GM19397 (cell line): ENCODE results near the gene SLC39A11.
"Not testable (repeated sequence)": the region's sequence is repeated elsewhere in the genome, so short reads cannot be mapped to it uniquely, and the experiment has no call there.

Experiments
- ATAC-seq: cut with Tn5 transposase; IDR thresholded peaks from one replicate; pipeline ENCODE4 v1.9.1; 2021; ENCODE audit warnings: mild to moderate bottlenecking, moderate library complexity; ENCODE audit not compliant: unreplicated experiment

The SLC39A11 gene

DNA sequence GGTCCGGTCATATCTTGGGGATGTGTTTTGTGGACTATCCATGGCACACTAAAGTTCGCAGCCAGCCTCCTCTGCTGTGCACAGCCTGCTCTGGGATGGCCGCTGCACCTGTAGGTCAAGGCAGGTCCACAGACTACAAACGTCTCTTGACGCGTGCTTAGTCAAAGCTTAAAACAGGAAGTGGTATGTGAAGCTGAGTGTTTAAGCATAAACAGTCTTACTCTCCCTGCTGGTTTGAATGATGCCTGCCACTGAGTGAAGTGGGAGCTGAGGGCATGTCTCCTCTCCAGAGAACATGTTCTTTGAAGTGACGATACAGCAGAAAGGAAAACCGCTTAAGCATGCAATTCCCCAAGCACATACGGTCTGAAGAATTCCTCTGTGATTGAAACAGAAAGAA, 365.6 kb downstream of the SLC39A11 start:
- peak; percentile 94 for ATAC-seq

DNA sequence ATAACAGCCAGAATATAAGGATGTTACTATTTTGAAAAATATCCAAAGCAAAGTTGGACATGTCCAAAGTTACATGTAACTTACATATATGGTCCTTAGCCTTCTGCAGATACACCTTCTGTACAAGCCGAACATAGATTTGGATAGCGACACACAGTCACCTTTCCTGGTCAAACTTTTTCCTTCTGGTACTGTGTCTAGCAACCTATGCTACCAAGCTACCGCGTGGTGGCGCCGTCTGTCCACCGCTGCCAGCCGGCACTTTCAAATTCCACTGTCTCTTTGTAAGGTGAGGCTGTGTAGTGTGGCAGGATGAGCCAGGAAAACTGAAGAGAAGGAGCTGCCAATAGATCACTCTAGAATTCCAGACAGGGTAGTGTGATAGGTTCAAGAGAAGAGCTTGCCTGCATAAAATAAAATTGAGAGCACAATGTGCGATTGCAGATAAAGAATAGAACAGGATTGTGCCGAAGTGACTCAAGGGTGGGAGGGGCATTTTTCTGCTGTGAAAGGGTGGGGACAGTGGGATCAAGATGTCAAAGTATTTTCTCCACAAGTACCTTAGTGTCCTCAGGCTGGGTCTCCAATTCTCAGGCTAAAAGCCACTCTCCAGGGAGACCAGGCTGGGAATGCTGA, 366.9 kb downstream of the SLC39A11 start:
- ATAC-seq: no peak

DNA sequence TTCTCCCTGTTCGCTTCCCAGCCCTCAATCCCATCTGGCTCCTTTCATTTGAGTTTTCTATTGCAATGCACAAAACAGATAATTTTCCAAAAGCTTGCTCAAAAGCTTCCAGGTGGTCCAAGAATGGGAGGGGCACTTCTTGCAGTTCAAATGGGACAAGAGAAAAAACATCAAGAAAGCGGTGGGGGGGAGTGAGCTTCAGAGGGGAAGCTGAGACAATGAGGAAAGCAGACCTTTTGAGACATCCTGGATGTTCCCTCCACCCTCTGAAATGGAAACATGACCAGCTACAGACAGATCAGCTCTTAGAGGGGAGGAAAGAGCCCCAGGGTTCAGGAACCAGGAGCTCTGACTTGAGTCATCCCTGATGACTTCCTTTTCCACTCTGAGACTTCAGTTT, 368.2 kb downstream of the SLC39A11 start:
- ATAC-seq: no peak

DNA sequence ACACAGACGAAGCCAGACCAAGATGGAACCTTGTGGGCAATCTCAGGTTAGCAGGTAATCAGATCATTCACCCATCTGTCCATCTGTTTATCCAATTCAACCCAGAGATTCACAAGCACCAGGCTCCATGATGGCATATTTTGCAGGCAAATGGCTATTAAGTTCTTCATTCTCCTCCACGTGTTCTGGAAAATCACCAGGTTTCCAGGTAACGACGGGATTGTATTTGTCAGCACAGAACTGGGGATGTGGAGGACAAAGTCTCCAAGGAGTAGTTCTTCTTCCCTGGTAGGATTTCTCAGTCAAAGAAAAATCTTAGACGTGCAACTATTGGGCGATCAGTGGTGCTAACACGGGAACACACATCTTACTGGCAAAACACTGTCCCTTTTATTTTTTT, 368.8 kb downstream of the SLC39A11 start:
- ATAC-seq: no peak

DNA sequence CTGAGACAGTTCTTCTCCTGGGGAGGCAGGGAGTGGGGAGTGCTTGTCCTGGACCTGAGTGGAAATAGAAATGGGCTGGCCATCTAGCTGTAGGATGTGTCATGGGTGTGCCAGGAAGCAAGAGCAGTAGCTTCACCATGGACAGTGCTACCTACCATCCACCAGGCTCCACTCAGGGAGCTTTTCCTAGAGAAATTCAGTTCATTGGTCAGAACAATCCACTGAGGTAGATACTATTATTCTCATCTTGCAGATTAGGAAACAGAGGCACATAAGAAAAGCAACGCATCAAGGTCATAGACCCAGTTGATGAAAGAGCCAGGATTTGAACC, 372.0 kb downstream of the SLC39A11 start:
- no peak for ATAC-seq

DNA sequence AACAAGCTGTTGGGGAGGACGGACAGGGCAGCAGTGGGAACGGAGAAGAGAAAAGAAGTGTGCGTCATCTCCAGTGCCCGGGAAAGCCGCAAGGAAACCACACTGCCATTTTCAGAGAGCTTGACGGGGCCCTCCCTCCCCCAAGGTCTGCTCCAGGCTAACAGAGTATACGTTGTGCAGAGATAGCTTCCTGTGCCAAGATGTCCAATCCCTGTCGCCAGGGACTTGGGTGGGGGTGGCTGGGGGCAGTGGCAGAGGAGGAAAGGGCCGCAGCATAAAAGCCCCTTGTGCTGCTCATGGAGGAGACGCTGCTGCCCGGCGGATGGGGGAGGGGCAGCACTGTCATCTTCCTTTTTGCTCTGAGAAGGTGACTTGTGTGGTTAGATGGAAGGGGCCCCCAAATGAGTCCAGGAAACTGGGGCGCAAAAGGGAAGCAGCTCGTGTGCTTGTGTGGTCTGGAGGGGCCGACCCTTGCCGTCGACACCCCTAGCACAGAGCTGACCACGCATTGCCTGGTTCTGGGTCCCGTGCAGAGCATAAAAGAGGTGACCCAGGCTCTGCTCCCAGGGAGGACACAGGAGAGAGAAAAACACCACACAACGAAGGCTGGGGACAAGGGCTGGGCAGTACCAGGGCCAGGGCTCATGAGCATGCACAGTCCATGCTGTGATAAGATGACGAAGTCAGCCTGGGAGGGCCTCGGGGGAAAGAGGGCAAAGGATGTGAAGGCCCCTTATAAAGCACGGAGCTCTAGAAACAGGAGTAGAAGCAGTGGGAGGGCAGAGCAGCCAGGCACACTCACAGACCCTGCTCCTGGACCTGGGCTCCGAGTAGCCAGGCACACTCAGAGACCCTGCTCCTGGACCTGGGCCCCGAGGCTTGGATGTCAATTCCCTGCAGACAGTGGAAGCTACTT, 372.7 kb downstream of the SLC39A11 start:
- ATAC-seq: no peak

DNA sequence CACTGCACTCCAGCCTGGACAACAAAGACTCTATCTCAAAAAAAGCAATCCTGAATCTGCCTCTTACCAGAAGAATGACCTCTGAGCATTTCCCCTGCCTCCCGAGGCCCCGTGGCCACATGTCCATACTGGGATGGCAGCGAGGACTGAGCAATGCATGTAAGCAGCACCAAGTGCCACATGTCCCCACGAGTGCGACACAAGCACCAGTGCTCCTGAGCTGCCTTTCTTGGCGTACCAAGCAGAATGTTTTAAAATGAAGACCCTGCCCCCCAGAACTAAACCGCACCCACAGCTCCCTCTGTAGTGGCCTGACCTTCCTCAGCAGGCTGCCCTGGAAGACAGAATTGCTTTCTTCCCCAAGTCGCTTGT, 373.3 kb downstream of the SLC39A11 start:
- ATAC-seq: no peak

DNA sequence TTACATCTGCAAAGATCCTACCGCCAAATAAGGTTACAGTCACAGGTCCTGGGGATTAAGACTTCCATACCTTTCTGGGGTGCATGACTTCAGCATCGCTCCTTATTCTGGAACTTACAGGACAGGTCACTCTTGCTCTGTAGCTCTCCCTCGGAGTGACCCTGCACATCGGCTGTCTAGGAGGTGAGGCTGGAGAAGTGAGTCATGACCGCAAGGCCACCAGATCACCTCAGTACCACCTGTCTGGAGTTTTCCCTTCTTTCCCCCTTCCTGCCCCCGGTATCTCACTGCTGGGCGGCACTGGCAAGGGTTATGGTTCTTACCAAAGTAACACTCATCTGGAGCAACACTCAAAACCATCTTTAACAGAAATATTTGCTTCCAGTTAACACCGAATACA, 374.8 kb downstream of the SLC39A11 start:
- ATAC-seq: no peak

DNA sequence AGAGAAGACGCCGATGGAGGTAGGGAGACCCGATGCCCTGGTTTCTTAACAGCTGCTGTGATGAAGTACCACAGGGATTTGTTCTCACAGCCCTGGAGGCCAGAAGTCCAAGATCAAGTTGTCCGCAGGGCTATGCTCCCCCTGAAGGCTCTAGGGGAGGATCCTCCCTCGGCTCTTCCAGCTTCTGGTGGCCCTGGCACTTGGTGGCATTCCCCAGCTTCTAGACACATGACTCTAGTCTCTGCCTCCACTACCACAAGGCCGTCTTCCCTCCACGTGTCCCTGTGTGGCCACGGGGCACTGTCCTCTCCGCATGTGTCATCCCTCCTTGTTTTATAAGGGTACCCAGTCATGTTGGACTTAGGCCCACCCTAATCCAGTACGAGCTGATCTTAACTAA, 375.2 kb downstream of the SLC39A11 start:
- no peak for ATAC-seq

DNA sequence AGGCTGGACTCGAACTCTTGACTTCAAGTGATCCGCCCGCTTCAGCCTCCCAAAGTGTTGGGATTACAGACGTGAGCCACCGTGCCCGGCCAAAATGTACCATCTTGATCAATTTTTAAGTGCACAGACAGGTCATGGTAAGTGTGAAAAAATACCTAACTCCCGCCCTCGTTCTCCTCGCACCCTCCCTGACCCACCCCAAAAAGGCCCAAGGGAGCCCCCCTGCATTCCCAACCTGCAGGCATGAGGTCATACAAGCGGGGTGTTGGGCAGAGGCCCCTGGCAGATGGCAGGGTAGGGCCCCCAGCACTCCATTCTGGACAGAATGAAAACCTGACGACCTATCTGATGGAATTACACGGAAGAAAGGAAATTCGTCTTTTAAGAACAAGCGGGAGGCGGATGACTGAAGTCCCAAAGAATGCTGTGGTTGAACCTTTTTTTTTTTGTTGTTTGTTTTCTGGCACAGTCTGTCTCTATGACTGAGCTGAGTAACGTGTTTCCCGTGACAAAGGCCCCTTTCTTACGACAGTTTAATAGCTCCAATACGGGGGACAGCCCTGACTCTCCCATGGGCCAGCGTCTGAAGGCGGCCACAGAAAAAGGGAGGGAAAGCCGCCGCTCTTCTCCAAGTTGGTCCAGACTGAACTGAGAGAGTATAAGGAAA, 376.4 kb downstream of the SLC39A11 start:
- no peak for ATAC-seq

DNA sequence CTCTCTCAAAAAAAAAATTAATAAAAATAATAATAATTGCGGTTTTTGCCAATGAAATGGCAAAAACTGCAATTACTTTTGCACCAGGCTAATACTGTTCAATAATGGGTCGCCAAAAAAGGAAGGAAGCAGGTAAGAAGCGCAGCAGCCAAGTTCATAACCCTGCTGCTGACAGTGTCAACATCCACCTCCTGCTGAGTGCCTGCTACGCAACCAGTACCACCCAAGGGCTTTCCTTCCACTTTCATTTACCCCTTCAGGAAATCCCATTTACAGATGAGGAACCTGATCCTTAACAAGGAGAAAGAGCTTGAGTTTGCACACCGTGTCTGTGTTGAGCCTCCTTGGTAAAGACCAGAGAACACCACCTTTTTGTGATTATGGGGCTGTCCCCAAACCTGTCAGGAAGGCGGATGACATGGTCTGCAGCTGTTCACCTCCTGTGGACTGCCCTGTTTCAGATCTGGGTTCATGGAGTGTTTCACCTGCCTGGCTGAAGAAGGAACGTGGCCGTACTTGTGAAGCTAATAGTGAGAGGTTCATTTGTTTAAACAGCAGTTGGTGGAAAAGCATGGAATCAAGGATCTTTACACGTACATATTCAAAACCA, 378.0 kb downstream of the SLC39A11 start:
- ATAC-seq: no peak

DNA sequence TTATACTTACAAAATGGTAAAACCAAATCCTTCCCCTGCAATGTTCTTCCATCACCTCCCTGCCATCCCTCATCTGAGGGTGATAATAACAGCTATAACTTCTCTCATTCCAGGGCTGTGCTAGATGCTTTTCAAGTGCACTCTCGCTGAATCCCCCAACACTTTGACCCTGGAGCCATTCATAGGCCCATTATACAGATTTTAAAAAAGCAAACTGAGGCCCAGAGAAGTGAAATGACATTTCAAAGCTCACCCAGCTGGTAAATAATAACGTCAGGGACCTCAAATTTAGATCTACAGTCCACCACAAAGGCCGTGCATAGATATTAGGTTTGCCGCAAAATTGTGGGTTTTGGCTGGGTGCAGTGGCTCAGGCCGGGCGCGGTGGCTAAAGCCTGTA, 378.8 kb downstream of the SLC39A11 start:
- ATAC-seq: no peak

DNA sequence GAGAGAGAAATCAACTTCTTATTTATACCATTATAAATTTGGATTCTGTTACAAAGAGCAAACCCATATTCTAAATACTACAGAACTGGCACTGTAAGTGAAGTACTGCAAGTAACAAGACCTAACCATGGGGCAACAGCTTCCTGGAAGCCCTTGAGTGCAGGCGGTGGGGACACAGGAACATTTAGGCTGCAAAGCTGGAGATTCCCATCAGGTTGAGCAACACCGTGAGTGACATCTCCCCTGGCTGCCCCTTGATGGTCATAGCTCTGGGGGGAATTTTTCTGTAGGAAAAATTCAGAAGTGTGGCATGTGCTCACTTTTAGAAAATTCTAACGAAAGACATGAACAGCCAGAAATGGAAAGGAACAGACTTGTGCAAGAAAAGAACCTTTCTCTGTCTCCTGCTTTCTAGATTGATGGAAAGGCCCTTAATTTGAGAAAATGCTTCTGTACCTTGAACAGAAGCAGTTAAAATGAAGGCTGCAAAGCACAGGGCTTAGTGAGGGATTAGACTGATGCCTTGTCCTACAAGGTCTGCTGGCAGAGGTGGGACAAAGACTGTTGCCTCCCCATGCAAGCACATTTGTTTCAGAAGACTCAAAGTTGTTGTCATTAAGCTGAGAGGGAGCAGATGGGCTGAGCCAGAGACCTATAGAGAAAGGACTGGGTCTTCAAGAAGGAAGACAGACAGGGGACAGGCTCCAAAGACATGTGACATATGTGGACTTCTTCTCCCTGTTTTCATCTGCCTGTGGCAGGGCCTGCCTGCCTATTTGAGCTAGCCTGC, 380.8 kb downstream of the SLC39A11 start:
- no peak for ATAC-seq

DNA sequence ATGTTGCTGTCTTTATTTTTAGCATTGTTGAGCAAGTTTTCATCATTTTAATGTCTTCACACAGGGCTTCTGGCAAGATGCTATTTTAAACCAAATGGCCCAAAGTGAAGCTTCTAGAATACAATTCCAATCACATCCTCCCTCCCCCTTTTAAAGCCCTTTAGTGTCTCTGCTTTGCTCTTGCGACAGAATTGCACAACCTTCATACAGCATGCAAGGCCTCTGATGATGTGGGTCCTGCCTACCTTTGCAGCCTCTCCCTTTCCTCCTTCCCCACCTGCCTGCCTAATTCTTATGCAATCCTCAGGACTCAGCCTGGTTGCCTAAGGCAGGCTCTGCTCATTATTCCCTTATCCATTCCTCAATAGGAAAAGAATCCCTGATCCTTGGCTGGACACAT, 381.7 kb downstream of the SLC39A11 start:
- ATAC-seq: no peak

DNA sequence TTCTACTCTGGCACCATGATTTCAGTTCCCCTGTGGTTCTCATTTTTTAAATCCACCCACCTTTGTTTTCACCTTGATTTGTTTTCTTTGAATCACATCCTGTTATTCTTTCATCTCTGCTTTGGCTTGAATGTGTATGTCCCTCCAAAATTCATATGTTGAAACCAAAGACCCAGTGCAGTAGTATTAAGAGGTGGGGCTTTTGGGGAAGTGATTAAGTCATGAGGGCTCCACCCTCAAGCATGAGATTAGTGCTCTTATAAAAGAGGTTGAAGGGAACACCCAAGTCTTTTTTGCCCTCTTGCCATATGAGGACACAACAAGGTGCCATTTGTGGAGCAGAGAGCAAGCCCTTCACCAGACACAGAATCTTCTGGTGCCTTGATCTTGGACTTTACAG, 382.3 kb downstream of the SLC39A11 start:
- no peak for ATAC-seq

DNA sequence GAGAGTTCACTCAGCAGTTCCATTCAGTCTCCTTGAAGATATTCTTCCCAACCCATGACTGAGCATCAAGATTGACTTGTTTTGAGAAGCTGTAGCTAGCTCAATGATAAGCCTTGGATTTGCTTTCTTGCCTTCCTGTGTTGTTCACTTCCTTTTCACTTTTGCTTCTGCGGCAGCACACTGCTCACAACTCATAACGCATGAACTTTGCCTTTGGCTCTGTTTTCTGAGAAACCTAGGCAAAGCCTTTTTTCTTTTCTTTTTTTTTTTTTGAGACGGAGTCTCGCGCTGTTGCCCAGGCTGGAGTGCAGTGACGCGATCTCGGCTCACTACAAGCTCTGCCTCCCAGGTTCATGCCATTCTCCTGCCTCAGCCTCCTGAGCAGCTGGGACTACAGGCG, 383.8 kb downstream of the SLC39A11 start:
- not testable (repeated sequence) for ATAC-seq

DNA sequence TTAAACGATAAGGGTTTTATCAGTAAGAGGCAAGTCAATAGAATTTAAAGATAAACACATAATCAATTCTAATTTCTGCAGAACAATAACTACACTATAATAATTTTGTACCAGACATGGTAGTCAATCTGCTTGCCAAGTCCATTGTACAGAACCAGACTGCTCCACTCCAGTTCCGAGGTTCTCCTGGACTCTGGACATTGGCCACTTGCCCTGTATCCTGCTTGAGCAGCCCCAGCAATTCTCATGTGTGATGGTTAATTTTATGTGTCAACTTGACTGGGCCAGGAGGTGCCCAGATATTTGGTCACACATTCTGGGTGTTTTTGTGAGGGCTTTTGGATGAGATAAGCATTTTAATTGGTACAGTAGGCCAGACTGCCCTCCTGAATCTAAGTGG, 384.6 kb downstream of the SLC39A11 start:
- ATAC-seq: no peak

DNA sequence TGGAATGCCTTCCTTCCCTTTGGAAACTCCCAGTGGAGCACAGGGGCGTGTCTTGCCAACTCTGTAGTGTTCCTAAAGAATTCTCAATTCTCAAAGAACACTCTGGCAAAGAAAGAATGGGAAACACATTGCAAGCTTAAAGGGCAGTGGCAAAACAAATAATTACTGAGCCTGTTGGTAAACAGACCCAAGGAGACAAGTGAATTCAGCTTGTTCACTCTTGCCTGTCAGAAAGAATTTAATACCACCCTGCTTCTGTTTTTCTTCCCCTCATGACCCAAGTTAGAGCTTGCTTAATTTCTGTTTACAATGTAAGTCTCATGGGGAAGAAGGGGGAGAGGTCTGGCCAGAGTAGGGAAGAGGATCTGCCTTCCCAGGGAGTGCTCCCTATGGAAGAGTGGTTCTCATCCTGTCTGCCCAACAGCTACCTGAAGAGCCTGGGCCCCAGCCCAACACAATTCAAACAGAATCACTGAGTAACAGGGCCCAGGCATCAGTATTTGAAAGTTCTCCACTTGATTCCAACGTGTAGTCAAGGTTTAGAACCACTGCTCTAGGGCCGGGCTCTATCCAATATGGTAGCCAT, 386.0 kb downstream of the SLC39A11 start:
- ATAC-seq: no peak

DNA sequence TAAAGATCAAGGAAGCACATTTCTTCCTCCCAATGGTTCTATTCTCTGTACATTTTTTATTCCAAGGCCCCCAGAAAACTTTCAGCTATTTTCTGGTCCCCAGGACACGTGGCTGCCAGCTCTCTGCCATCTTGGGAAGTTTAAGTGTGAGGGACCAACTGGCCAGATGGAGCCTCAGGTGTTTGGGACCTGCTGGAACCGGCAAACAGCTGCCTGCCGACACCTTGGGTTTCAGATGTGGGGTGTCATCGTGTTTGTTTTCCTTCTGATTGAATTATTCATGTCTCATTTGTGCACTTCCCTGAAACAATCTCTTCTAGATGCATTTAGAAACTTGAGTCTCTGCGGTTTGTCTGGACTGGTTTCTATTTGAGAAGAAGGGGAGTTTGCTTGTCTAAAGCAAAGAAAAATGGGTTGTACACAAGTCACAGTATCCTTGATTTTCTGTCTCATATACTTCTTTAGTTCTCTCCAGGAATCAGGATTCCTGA, 386.5 kb downstream of the SLC39A11 start:
- no peak for ATAC-seq

DNA sequence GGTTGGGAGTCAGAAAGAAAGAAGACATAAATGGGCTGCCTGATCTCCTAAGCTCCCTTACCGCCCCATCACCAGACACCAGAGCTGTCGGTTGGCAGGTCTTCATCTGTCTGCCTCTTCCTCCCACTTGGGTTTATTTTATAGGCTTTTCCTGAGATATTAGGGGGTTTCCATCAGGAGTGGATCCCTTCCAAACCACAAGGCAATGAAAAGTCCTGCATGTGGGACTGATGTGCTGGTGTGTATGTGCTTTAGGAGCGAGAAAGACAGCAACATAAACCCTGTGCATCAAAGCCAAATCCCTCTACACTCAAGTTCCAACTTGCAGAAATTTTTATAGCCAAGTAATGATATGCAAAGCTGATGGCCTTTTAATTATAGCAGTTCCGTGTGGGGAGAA, 389.5 kb downstream of the SLC39A11 start:
- ATAC-seq: no peak
